Psoas muscle (tissue), 8 donors: ENCODE data around the gene PLSCR4. TPM values are rescaled to one million over a fixed set of nuclear protein-coding genes. Genes with fewer than 3 reads are reported as not detected.

ENCODE experiments used
- ATAC-seq, 4 donors: fragments of 200-7000 bp; cut with Tn5 transposase; one replicate each; pipeline ENCODE4 v1.9.1; 2020; ENCODE audit warnings: moderate library complexity in 3 of 4, mild to moderate bottlenecking in 2 of 4
- DNase-seq, 2 donors: peaks; one replicate each; pipeline ENCODE4 v3.0.0-alpha.2; 2020
- H3K27ac ChIP-seq: fragments of 200-600 bp; one replicate; pipeline ENCODE4 v1.8.0; 2022
- H3K27me3 ChIP-seq, 3 donors: fragments of 200-600 bp in 1 of 3; one replicate each; pipeline versions ENCODE4 v1.6.1 to v1.8.0; 2013 to 2022; ENCODE audit warnings: low read length in 2 of 3, mild to moderate bottlenecking in 2 of 3, moderate library complexity in 1 of 3; ENCODE audit not compliant: insufficient read depth in 3 of 3
- H3K36me3 ChIP-seq, 2 donors: fragments of 200-600 bp in 1 of 2; one replicate each; pipeline versions ENCODE4 v1.6.1 to v1.8.0; 2013 to 2022; ENCODE audit warnings: low read depth in 1 of 2, mild to moderate bottlenecking in 1 of 2, moderate library complexity in 1 of 2; ENCODE audit not compliant: insufficient read depth in 1 of 2
- H3K4me1 ChIP-seq: fragments of 200-600 bp; one replicate; pipeline ENCODE4 v1.8.0; 2022
- H3K4me3 ChIP-seq: fragments of 200-600 bp; one replicate; pipeline ENCODE4 v1.8.0; 2022; ENCODE audit warnings: mild to moderate bottlenecking
- H3K9me3 ChIP-seq: fragments of 200-600 bp; one replicate; pipeline ENCODE4 v1.8.0; 2022
- CTCF ChIP-seq: fragments of 200-600 bp; IDR thresholded peaks from one replicate; pipeline ENCODE4 v1.8.0; 2022; ENCODE audit warnings: antibody characterized with exemption
- WGBS, 3 donors: extraction: QIAGEN DNeasy Blood & Tissue Kit; methylation state at CpG; one replicate each; pipeline versions ENCODE4 v1.1.6 to v1.1.7; 2013; 5-methylcytosine and 5-hydroxymethylcytosine counted together
- intact Hi-C, 2 donors: fragments of 100-400 bp; cut with DNase I; formaldehyde crosslinking; loops; one replicate each; pipeline versions ENCODE4 v1.11.0 to v1.14.2; 2022
- polyA plus RNA-seq, 3 donors: library from polyadenylated mRNA; stranded (reverse); fragments of 200-250 nt; gene quantifications; one replicate each; pipeline ENCODE4 v1.2.3, GENCODE V29; 2013
- total RNA-seq, 4 donors: library from RNA; stranded (reverse); fragmentation: NEBNext Ultra II Directional in 2 of 4; extraction: Animal tissue kit (Norgen Biotek cat#: 25700) in 2 of 4; gene quantifications; one replicate each; pipeline versions ENCODE4 v1.2.1 to v1.2.4, GENCODE V29; 2021 to 2023
- donor health status: healthy with polysubstance abuse.
- donor health status: DM: no; HTN: no; CAD: no; lungs with moderate emphysema.
- donor health status: Bipolar disorder and iron deficiency.
- donor health status: healthy.
- donor health status: DM: yes; HTN: yes; CAD: no.
- donor health status: DM: no; HTN: no; CAD: no.
- donor health status: DM: no; HTN: no; CAD: no.
- donor health status: DM: yes; HTN: yes; CAD: no.

PLSCR4 gene
- total and polyA plus RNA-seq, 7 donors, result 2.0 to 13.5 (median 3.6) TPM

- DNase-seq (peak; percentile 40 to 52), ATAC-seq (peak; percentile 49 to 66 (median 55))
- intact Hi-C loops, result no loop called here
- Histone ChIP-seq H3K4me1 (no peaks in the 10 kb centered on the region), H3K36me3 (no peaks in the 10 kb centered on the region), H3K4me3 (peak overlapping the region; percentile 85), H3K9me3 (no peaks in the 10 kb centered on the region), H3K27me3 (peaks cover 0 to 3% (median 0%) of the 10 kb centered on the region in 3 donors), H3K27ac (peak overlapping the region; percentile 85)
- WGBS, 3 donors, result 0 to 1% (median 1%) methylated on average over 33 to 35 of the region's 35 CpGs
- no peak for TF ChIP-seq CTCF
These were observed 90.5 kb downstream of the PLSCR4 start for GRCh38 chr3:146160321-146160963.

- Histone ChIP-seq H3K4me1 (no peaks in the 10 kb centered on the region), H3K4me3 (peak overlapping the region; percentile 85), H3K9me3 (no peaks in the 10 kb centered on the region), H3K36me3 (no peaks in the 10 kb centered on the region), H3K27ac (peak overlapping the region; percentile 85), H3K27me3 (peaks cover 0 to 3% (median 0%) of the 10 kb centered on the region in 3 donors)
- WGBS, 3 donors, result 13 to 27% (median 15%) methylated on average over 7 of the region's 7 CpGs
- DNase-seq (no peak), ATAC-seq (no peak)
- intact Hi-C loops, result no loop called here
- peak; percentile 31 for TF ChIP-seq CTCF
These were observed 91.1 kb downstream of the PLSCR4 start for GRCh38 chr3:146159616-146160320.

- intact Hi-C loops, result no loop called here
- DNase-seq, result no peak
- 54 to 78% (median 59%) methylated on average over 4 of the region's 4 CpGs for WGBS, 3 donors
- peak overlapping the region; percentile 85 for H3K27ac ChIP-seq
- H3K27me3 ChIP-seq, result peaks cover 0 to 3% (median 0%) of the 10 kb centered on the region in 3 donors
- no peak for TF ChIP-seq CTCF
- peak overlapping the region; percentile 85 for H3K4me3 ChIP-seq
- H3K9me3 ChIP-seq, result no peaks in the 10 kb centered on the region
- no peaks in the 10 kb centered on the region for H3K4me1 ChIP-seq
- ATAC-seq, result no peak
- no peaks in the 10 kb centered on the region for H3K36me3 ChIP-seq
These were observed 91.9 kb downstream of the PLSCR4 start for GRCh38 chr3:146159037-146159436.

- Histone ChIP-seq H3K4me1 (no peaks in the 10 kb centered on the region), H3K36me3 (no peaks in the 10 kb centered on the region), H3K27me3 (no peaks in the 10 kb centered on the region), H3K27ac (peak overlapping the region; percentile 85), H3K4me3 (peak overlapping the region; percentile 85), H3K9me3 (no peaks in the 10 kb centered on the region)
- no peak for TF ChIP-seq CTCF
- intact Hi-C loops, result no loop called here
- DNase-seq (no peak), ATAC-seq (no peak)
- 20 to 61% (median 32%) methylated on average over 2 of the region's 2 CpGs for WGBS, 3 donors
These were observed 93.4 kb downstream of the PLSCR4 start for GRCh38 chr3:146157325-146158060.
